SK-N-SH (cell line): ENCODE results near the gene OR3A1.

Experiments used
- EP300 ChIP-seq, 2 experiments: IDR thresholded peaks; 2 replicates each; pipeline versions ENCODE4 v1.4.0 to v1.6.1; 2012; ENCODE audit warnings: borderline replicate concordance in 1 of 2, low read depth in 1 of 2, low read length in 1 of 2
- JUND ChIP-seq: IDR thresholded peaks from 2 replicates; pipeline ENCODE4 v1.4.0; 2012
- MEF2A ChIP-seq: IDR thresholded peaks from 2 replicates; pipeline ENCODE4 v1.4.0; 2012; ENCODE audit warnings: low read depth, borderline replicate concordance
- NFIC ChIP-seq: IDR thresholded peaks from 2 replicates; pipeline ENCODE4 v1.4.0; 2012; ENCODE audit warnings: borderline replicate concordance
- RAD21 ChIP-seq: IDR thresholded peaks from 2 replicates; pipeline ENCODE4 v1.6.1; 2012; ENCODE audit warnings: mild to moderate bottlenecking, low read length
- RCOR1 ChIP-seq: fragments of 150-350 bp; IDR thresholded peaks from 2 replicates; pipeline ENCODE4 v1.6.1; 2017; ENCODE audit warnings: antibody characterized with exemption, low read length
- SMC3 ChIP-seq: IDR thresholded peaks from 2 replicates; pipeline ENCODE4 v1.6.1; 2012; ENCODE audit warnings: low read depth, low read length, improper control_type of control experiment
- TAF1 ChIP-seq: IDR thresholded peaks from 2 replicates; pipeline ENCODE4 v1.6.1; 2012; ENCODE audit warnings: low read depth, mild to moderate bottlenecking, low read length, moderate library complexity, borderline replicate concordance
- TCF12 ChIP-seq: IDR thresholded peaks from 2 replicates; pipeline ENCODE4 v1.4.0; 2012
- TF ChIP-seq, protein P1 (sequence below): IDR thresholded peaks from 2 replicates; pipeline ENCODE4 v1.4.0; 2012; ENCODE audit warnings: low read depth
- TF ChIP-seq, protein P2 (sequence below): fragments of 200-600 bp; sonication (generic); IDR thresholded peaks from 2 replicates; pipeline ENCODE4 v1.6.1; 2017; ENCODE audit warnings: antibody characterized with exemption, mild to moderate bottlenecking, moderate library complexity
- TF ChIP-seq, protein P3 (sequence below): IDR thresholded peaks from 2 replicates; pipeline ENCODE4 v1.4.0; 2012; ENCODE audit warnings: low read depth, borderline replicate concordance
- TF ChIP-seq, protein P4 (sequence below): IDR thresholded peaks from 2 replicates; pipeline ENCODE4; 2012
- TF ChIP-seq, protein P5 (sequence below): IDR thresholded peaks from 2 replicates; pipeline ENCODE4 v1.6.1; 2012; ENCODE audit warnings: mild to moderate bottlenecking, low read depth, low read length, moderate library complexity

DNA sequence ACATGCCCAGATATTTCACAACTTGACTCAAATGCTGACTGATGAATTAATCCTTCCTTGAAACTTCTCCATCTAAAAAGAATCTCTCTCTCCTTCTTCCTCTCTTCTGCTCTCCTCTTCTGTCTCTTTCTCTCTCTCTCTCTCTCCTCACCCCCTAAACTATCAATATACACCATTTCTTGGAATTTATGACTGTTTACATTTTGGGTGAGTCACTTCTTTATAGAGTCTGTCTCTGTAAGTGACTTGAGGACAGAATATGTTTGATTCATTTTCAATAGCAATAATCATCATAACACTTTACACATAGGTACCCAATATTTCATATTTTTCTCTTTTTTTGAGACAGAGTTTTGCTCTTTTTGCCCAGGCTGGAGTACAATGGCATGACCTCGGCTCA is 15.3 kb downstream of the OR3A1 start:
- TF ChIP-seq, protein P1, sequence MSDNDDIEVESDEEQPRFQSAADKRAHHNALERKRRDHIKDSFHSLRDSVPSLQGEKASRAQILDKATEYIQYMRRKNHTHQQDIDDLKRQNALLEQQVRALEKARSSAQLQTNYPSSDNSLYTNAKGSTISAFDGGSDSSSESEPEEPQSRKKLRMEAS = no peak
- TF ChIP-seq, protein P2, sequence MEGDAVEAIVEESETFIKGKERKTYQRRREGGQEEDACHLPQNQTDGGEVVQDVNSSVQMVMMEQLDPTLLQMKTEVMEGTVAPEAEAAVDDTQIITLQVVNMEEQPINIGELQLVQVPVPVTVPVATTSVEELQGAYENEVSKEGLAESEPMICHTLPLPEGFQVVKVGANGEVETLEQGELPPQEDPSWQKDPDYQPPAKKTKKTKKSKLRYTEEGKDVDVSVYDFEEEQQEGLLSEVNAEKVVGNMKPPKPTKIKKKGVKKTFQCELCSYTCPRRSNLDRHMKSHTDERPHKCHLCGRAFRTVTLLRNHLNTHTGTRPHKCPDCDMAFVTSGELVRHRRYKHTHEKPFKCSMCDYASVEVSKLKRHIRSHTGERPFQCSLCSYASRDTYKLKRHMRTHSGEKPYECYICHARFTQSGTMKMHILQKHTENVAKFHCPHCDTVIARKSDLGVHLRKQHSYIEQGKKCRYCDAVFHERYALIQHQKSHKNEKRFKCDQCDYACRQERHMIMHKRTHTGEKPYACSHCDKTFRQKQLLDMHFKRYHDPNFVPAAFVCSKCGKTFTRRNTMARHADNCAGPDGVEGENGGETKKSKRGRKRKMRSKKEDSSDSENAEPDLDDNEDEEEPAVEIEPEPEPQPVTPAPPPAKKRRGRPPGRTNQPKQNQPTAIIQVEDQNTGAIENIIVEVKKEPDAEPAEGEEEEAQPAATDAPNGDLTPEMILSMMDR = no peak
- no peak for TF ChIP-seq MEF2A
- no peak for TF ChIP-seq JUND
- TF ChIP-seq TAF1 = no peak
- TF ChIP-seq, protein P3, sequence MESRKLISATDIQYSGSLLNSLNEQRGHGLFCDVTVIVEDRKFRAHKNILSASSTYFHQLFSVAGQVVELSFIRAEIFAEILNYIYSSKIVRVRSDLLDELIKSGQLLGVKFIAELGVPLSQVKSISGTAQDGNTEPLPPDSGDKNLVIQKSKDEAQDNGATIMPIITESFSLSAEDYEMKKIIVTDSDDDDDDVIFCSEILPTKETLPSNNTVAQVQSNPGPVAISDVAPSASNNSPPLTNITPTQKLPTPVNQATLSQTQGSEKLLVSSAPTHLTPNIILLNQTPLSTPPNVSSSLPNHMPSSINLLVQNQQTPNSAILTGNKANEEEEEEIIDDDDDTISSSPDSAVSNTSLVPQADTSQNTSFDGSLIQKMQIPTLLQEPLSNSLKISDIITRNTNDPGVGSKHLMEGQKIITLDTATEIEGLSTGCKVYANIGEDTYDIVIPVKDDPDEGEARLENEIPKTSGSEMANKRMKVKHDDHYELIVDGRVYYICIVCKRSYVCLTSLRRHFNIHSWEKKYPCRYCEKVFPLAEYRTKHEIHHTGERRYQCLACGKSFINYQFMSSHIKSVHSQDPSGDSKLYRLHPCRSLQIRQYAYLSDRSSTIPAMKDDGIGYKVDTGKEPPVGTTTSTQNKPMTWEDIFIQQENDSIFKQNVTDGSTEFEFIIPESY = no peak
- TF ChIP-seq, protein P4, sequence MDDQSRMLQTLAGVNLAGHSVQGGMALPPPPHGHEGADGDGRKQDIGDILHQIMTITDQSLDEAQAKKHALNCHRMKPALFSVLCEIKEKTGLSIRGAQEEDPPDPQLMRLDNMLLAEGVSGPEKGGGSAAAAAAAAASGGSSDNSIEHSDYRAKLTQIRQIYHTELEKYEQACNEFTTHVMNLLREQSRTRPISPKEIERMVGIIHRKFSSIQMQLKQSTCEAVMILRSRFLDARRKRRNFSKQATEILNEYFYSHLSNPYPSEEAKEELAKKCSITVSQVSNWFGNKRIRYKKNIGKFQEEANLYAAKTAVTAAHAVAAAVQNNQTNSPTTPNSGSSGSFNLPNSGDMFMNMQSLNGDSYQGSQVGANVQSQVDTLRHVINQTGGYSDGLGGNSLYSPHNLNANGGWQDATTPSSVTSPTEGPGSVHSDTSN = no peak
- TF ChIP-seq EP300 (IDR thresholded peaks at IDR 0.05; ENCODE audit: borderline replicate concordance in 1 of 2, low read depth in 1 of 2, low read length in 1 of 2) = no peak
- TF ChIP-seq RAD21 = no peak
- TF ChIP-seq NFIC = no peak
- TF ChIP-seq, protein P5, sequence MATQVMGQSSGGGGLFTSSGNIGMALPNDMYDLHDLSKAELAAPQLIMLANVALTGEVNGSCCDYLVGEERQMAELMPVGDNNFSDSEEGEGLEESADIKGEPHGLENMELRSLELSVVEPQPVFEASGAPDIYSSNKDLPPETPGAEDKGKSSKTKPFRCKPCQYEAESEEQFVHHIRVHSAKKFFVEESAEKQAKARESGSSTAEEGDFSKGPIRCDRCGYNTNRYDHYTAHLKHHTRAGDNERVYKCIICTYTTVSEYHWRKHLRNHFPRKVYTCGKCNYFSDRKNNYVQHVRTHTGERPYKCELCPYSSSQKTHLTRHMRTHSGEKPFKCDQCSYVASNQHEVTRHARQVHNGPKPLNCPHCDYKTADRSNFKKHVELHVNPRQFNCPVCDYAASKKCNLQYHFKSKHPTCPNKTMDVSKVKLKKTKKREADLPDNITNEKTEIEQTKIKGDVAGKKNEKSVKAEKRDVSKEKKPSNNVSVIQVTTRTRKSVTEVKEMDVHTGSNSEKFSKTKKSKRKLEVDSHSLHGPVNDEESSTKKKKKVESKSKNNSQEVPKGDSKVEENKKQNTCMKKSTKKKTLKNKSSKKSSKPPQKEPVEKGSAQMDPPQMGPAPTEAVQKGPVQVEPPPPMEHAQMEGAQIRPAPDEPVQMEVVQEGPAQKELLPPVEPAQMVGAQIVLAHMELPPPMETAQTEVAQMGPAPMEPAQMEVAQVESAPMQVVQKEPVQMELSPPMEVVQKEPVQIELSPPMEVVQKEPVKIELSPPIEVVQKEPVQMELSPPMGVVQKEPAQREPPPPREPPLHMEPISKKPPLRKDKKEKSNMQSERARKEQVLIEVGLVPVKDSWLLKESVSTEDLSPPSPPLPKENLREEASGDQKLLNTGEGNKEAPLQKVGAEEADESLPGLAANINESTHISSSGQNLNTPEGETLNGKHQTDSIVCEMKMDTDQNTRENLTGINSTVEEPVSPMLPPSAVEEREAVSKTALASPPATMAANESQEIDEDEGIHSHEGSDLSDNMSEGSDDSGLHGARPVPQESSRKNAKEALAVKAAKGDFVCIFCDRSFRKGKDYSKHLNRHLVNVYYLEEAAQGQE = no peak
- no peak for TF ChIP-seq SMC3
- TF ChIP-seq TCF12 = no peak
- no peak for TF ChIP-seq RCOR1
